HG02571 (cell line): ENCODE measurements around the gene SAMD4A.

Experiments
- ATAC-seq: cut with Tn5 transposase; IDR thresholded peaks from one replicate; pipeline ENCODE4 v1.9.1; 2021; ENCODE audit warnings: mild to moderate bottlenecking, moderate library complexity; ENCODE audit not compliant: unreplicated experiment

SAMD4A gene

GRCh38 chr14:54675236-54676128 lies 108.6 kb downstream of the SAMD4A start:
- no peak for ATAC-seq

- ATAC-seq = no peak
These were observed 110.1 kb downstream of the SAMD4A start for GRCh38 chr14:54676812-54677708.

- ATAC-seq = no peak
These were observed 113.7 kb downstream of the SAMD4A start for GRCh38 chr14:54680651-54681050.

- ATAC-seq = no peak
These were observed 114.9 kb downstream of the SAMD4A start for GRCh38 chr14:54681811-54682261.

GRCh38 chr14:54682578-54682977 lies 115.7 kb downstream of the SAMD4A start:
- ATAC-seq = no peak

GRCh38 chr14:54683882-54684794 lies 117.2 kb downstream of the SAMD4A start:
- no peak for ATAC-seq

GRCh38 chr14:54685286-54685845 lies 118.4 kb downstream of the SAMD4A start:
- ATAC-seq = no peak

GRCh38 chr14:54686219-54686870 lies 119.4 kb downstream of the SAMD4A start:
- ATAC-seq = no peak

GRCh38 chr14:54686871-54687749 lies 120.2 kb downstream of the SAMD4A start:
- ATAC-seq = no peak

- ATAC-seq = no peak
These were observed 120.8 kb downstream of the SAMD4A start for GRCh38 chr14:54687750-54688119.

- no peak for ATAC-seq
These were observed 121.3 kb downstream of the SAMD4A start for GRCh38 chr14:54688229-54688628.

GRCh38 chr14:54689928-54690327 lies 123.0 kb downstream of the SAMD4A start:
- no peak for ATAC-seq

- no peak for ATAC-seq
These were observed 124.0 kb downstream of the SAMD4A start for GRCh38 chr14:54690887-54691286.

- ATAC-seq = peak; percentile 65
These were observed 124.8 kb downstream of the SAMD4A start for GRCh38 chr14:54691525-54692283.

GRCh38 chr14:54692284-54692772 lies 125.4 kb downstream of the SAMD4A start:
- ATAC-seq = no peak

- ATAC-seq = no peak
These were observed 126.8 kb downstream of the SAMD4A start for GRCh38 chr14:54693761-54694160.

GRCh38 chr14:54695196-54695595 lies 128.3 kb downstream of the SAMD4A start:
- no peak for ATAC-seq

- no peak for ATAC-seq
These were observed 130.1 kb downstream of the SAMD4A start for GRCh38 chr14:54697001-54697400.
